KMS-11 (cell line): ENCODE data around the gene GPR132.

ENCODE experiments used
- H2AFZ ChIP-seq: fragments of 200-600 bp; sonication (generic); 2 replicates; pipeline ENCODE4 v1.6.1; 2016; ENCODE audit warnings: antibody characterized with exemption, mixed run types, low read depth
- H3K27ac ChIP-seq: fragments of 200-600 bp; sonication (generic); 2 replicates; pipeline ENCODE4 v1.6.1; 2016; ENCODE audit warnings: mild to moderate bottlenecking, mixed run types
- H3K27me3 ChIP-seq: fragments of 200-600 bp; sonication (generic); 2 replicates; pipeline ENCODE4 v1.6.1; 2017; ENCODE audit warnings: mild to moderate bottlenecking, low read depth, mixed run types, moderate library complexity; ENCODE audit not compliant: insufficient read depth
- H3K36me3 ChIP-seq: fragments of 200-600 bp; sonication (generic); 2 replicates; pipeline ENCODE4 v1.6.1; 2017; ENCODE audit warnings: mild to moderate bottlenecking, mixed run types; ENCODE audit not compliant: insufficient read depth
- H3K4me1 ChIP-seq: fragments of 200-600 bp; sonication (generic); 2 replicates; pipeline ENCODE4 v1.6.1; 2016; ENCODE audit warnings: mild to moderate bottlenecking, low read depth, mixed run types; ENCODE audit not compliant: poor library complexity, severe bottlenecking
- H3K4me2 ChIP-seq: fragments of 200-600 bp; sonication (generic); 2 replicates; pipeline ENCODE4 v1.7.0; 2016; ENCODE audit warnings: mild to moderate bottlenecking, mixed run types
- H3K4me3 ChIP-seq: fragments of 200-600 bp; sonication (generic); IDR thresholded peaks from 2 replicates; pipeline ENCODE4 v1.6.1; 2017; ENCODE audit warnings: low read depth, low read length, mixed read lengths; ENCODE audit not compliant: insufficient read depth
- H3K79me2 ChIP-seq: fragments of 200-600 bp; sonication (generic); 2 replicates; pipeline ENCODE4 v1.6.1; 2016; ENCODE audit warnings: low read depth, mixed run types; ENCODE audit not compliant: insufficient read depth
- H3K9ac ChIP-seq: fragments of 200-600 bp; sonication (generic); 2 replicates; pipeline ENCODE4 v1.6.1; 2016; ENCODE audit warnings: mild to moderate bottlenecking, mixed run types
- H4K20me1 ChIP-seq: fragments of 200-600 bp; sonication (generic); 2 replicates; pipeline ENCODE4 v1.6.1; 2016; ENCODE audit warnings: mild to moderate bottlenecking, mixed run types; ENCODE audit not compliant: insufficient read depth
- CTCF ChIP-seq: fragments of 200-600 bp; sonication (generic); conservative IDR thresholded peaks from 2 replicates; pipeline ENCODE4 v1.6.1; 2017; ENCODE audit warnings: low read depth, mild to moderate bottlenecking, antibody characterized with exemption, low read length, moderate library complexity, mixed read lengths

The GPR132 gene

GRCh38 chr14:105107351-105107750, 42.1 kb upstream of the GPR132 start:
- H2AFZ ChIP-seq, result no peak overlapping the region
- H3K27me3 ChIP-seq, result peaks cover 3% of the 10 kb centered on the region; the same call in 1 of the 2 replicates
- no peaks in the 10 kb centered on the region for H3K36me3 ChIP-seq
- no peak for TF ChIP-seq CTCF
- no peak overlapping the region for H3K4me2 ChIP-seq
- H4K20me1 ChIP-seq, result no peaks in the 10 kb centered on the region
- H3K9ac ChIP-seq, result no peak overlapping the region
- H3K4me3 ChIP-seq, result no peak overlapping the region
- H3K4me1 ChIP-seq, result no peaks in the 10 kb centered on the region
- H3K27ac ChIP-seq, result no peak overlapping the region
- no peaks in the 10 kb centered on the region for H3K79me2 ChIP-seq

GRCh38 chr14:105105158-105105557, 39.9 kb upstream of the GPR132 start:
- H3K9ac ChIP-seq, result no peak overlapping the region
- no peak overlapping the region for H3K4me2 ChIP-seq
- peaks cover 3% of the 10 kb centered on the region; the same call in 1 of the 2 replicates for H3K27me3 ChIP-seq
- H2AFZ ChIP-seq, result no peak overlapping the region
- no peak overlapping the region for H3K4me3 ChIP-seq
- H3K36me3 ChIP-seq, result no peaks in the 10 kb centered on the region
- no peaks in the 10 kb centered on the region for H3K79me2 ChIP-seq
- no peak overlapping the region for H3K27ac ChIP-seq
- no peaks in the 10 kb centered on the region for H4K20me1 ChIP-seq
- TF ChIP-seq CTCF, result no peak
- H3K4me1 ChIP-seq, result no peaks in the 10 kb centered on the region

GRCh38 chr14:105102893-105103292, 37.7 kb upstream of the GPR132 start:
- no peak overlapping the region for H3K4me2 ChIP-seq
- H3K4me3 ChIP-seq, result no peak overlapping the region
- H3K27me3 ChIP-seq, result peaks cover 3% of the 10 kb centered on the region; the same call in 1 of the 2 replicates
- no peak overlapping the region for H2AFZ ChIP-seq
- no peaks in the 10 kb centered on the region for H3K4me1 ChIP-seq
- no peaks in the 10 kb centered on the region for H3K36me3 ChIP-seq
- no peaks in the 10 kb centered on the region for H3K79me2 ChIP-seq
- H3K9ac ChIP-seq, result no peak overlapping the region
- no peak overlapping the region for H3K27ac ChIP-seq
- H4K20me1 ChIP-seq, result no peaks in the 10 kb centered on the region
- TF ChIP-seq CTCF, result no peak

- no peaks in the 10 kb centered on the region for H3K4me1 ChIP-seq
- no peak overlapping the region for H2AFZ ChIP-seq
- H3K27me3 ChIP-seq, result peaks cover 3% of the 10 kb centered on the region; the same call in 1 of the 2 replicates
- no peak overlapping the region for H3K9ac ChIP-seq
- no peaks in the 10 kb centered on the region for H4K20me1 ChIP-seq
- TF ChIP-seq CTCF, result no peak
- no peaks in the 10 kb centered on the region for H3K79me2 ChIP-seq
- no peak overlapping the region for H3K4me3 ChIP-seq
- H3K4me2 ChIP-seq, result no peak overlapping the region
- H3K27ac ChIP-seq, result no peak overlapping the region
- H3K36me3 ChIP-seq, result no peaks in the 10 kb centered on the region
These were observed 37.2 kb upstream of the GPR132 start for GRCh38 chr14:105102361-105102870.
